BLaER1 (cell line): ENCODE measurements around the gene RNU1-3.
"Not testable (repeated sequence)": the region's sequence is repeated elsewhere in the genome, so short reads cannot be mapped to it uniquely, and the experiment has no call there.

Experiments
- H3K27ac ChIP-seq: shearing (Covaris generic); formaldehyde crosslinking; 2 replicates; pipeline ENCODE4 v1.8.1; 2022
- H3K27me3 ChIP-seq: shearing (Covaris generic); formaldehyde crosslinking; 2 replicates; pipeline ENCODE4 v1.8.1; 2022
- H3K36me3 ChIP-seq: shearing (Covaris generic); formaldehyde crosslinking; 2 replicates; pipeline ENCODE4 v1.8.1; 2022
- H3K4me1 ChIP-seq: shearing (Covaris generic); formaldehyde crosslinking; 2 replicates; pipeline ENCODE4 v1.8.1; 2022
- H3K4me2 ChIP-seq: shearing (Covaris generic); formaldehyde crosslinking; 2 replicates; pipeline ENCODE4 v1.8.1; 2022
- H3K4me3 ChIP-seq: shearing (Covaris generic); formaldehyde crosslinking; 2 replicates; pipeline ENCODE4 v1.8.1; 2022
- H3K9ac ChIP-seq: shearing (Covaris generic); formaldehyde crosslinking; 2 replicates; pipeline ENCODE4 v1.8.1; 2022
- H3K9me3 ChIP-seq: shearing (Covaris generic); formaldehyde crosslinking; 2 replicates; pipeline ENCODE4 v1.8.1; 2022
- H4K20me1 ChIP-seq: shearing (Covaris generic); formaldehyde crosslinking; 2 replicates; pipeline ENCODE4 v1.8.1; 2022
- Cebpa-rat ChIP-seq: shearing (Covaris generic); IDR thresholded peaks from 2 replicates; pipeline ENCODE4 v1.8.1; 2022

The RNU1-3 gene

GRCh38 chr1:16631248-16632043 is 35.3 kb downstream of the RNU1-3 start:
- Histone ChIP-seq H3K36me3 (peaks cover 80% of the 10 kb centered on the region), H3K4me2 (no peak overlapping the region), H4K20me1 (peaks cover 29% of the 10 kb centered on the region), H3K9me3 (no peaks in the 10 kb centered on the region), H3K27me3 (no peaks in the 10 kb centered on the region), H3K4me3 (no peak overlapping the region), H3K27ac (no peak overlapping the region), H3K9ac (no peak overlapping the region), H3K4me1 (peaks cover 32% of the 10 kb centered on the region)
- TF ChIP-seq Cebpa-rat, result no peak

- peaks cover 29% of the 10 kb centered on the region for H4K20me1 ChIP-seq
- peaks cover 87% of the 10 kb centered on the region for H3K36me3 ChIP-seq
- H3K4me2 ChIP-seq, result no peak overlapping the region
- peaks cover 37% of the 10 kb centered on the region for H3K4me1 ChIP-seq
- no peak overlapping the region for H3K27ac ChIP-seq
- no peak overlapping the region for H3K4me3 ChIP-seq
- no peak for TF ChIP-seq Cebpa-rat
- H3K9me3 ChIP-seq, result no peaks in the 10 kb centered on the region
- no peaks in the 10 kb centered on the region for H3K27me3 ChIP-seq
- H3K9ac ChIP-seq, result no peak overlapping the region
Measured at GRCh38 chr1:16630661-16631247, 36.0 kb downstream of the RNU1-3 start.

GRCh38 chr1:16629916-16630530 is 36.7 kb downstream of the RNU1-3 start:
- not testable (repeated sequence) for H3K9ac ChIP-seq, H3K9me3 ChIP-seq, H3K4me2 ChIP-seq, H3K27me3 ChIP-seq, H3K4me3 ChIP-seq, H3K27ac ChIP-seq
- H3K36me3 ChIP-seq, result peaks cover 91% of the 10 kb centered on the region
- H3K4me1 ChIP-seq, result peaks cover 42% of the 10 kb centered on the region
- H4K20me1 ChIP-seq, result peaks cover 26% of the 10 kb centered on the region

GRCh38 chr1:16628361-16629111 is 38.2 kb downstream of the RNU1-3 start:
- no peak overlapping the region for H3K27ac ChIP-seq
- H3K9ac ChIP-seq, result peak overlapping the region; percentile 30
- no peak for TF ChIP-seq Cebpa-rat
- peak overlapping the region; percentile 63 for H3K4me2 ChIP-seq
- H4K20me1 ChIP-seq, result peaks cover 27% of the 10 kb centered on the region
- no peaks in the 10 kb centered on the region for H3K27me3 ChIP-seq
- no peaks in the 10 kb centered on the region for H3K9me3 ChIP-seq
- no peak overlapping the region for H3K4me3 ChIP-seq
- H3K36me3 ChIP-seq, result peaks cover 87% of the 10 kb centered on the region
- H3K4me1 ChIP-seq, result peaks cover 57% of the 10 kb centered on the region

- 0 out of 2 replicates have a peak overlapping the region, but pooled peaks have one; percentile 4 for H3K27ac ChIP-seq
- H3K9ac ChIP-seq, result 0 out of 2 replicates have a peak overlapping the region, but pooled peaks have one; percentile 7
- peaks cover 26% of the 10 kb centered on the region for H4K20me1 ChIP-seq
- peaks cover 61% of the 10 kb centered on the region for H3K4me1 ChIP-seq
- not testable (repeated sequence) for H3K4me2 ChIP-seq, H3K27me3 ChIP-seq, H3K4me3 ChIP-seq, H3K9me3 ChIP-seq
- H3K36me3 ChIP-seq, result peaks cover 86% of the 10 kb centered on the region
Measured at GRCh38 chr1:16626409-16626983, 40.3 kb downstream of the RNU1-3 start.

- 0 out of 2 replicates have a peak overlapping the region, but pooled peaks have one; percentile 7 for H3K9ac ChIP-seq
- H3K4me1 ChIP-seq, result peaks cover 61% of the 10 kb centered on the region
- peaks cover 31% of the 10 kb centered on the region for H4K20me1 ChIP-seq
- no peaks in the 10 kb centered on the region for H3K27me3 ChIP-seq
- H3K36me3 ChIP-seq, result peaks cover 84% of the 10 kb centered on the region
- H3K4me2 ChIP-seq, result no peak overlapping the region
- peak overlapping the region; percentile 4; the same call in 1 of the 2 replicates for H3K27ac ChIP-seq
- TF ChIP-seq Cebpa-rat, result no peak
- no peak overlapping the region for H3K4me3 ChIP-seq
- no peaks in the 10 kb centered on the region for H3K9me3 ChIP-seq
Measured at GRCh38 chr1:16625497-16626408, 41.0 kb downstream of the RNU1-3 start.

GRCh38 chr1:16623812-16624719 is 42.7 kb downstream of the RNU1-3 start:
- peaks cover 77% of the 10 kb centered on the region for H3K36me3 ChIP-seq
- H3K4me2 ChIP-seq, result peak overlapping the region; percentile 59
- H4K20me1 ChIP-seq, result peaks cover 31% of the 10 kb centered on the region
- peak overlapping the region; percentile 55 for H3K9ac ChIP-seq
- peak overlapping the region; percentile 73 for H3K27ac ChIP-seq
- H3K4me3 ChIP-seq, H3K27me3 ChIP-seq, H3K9me3 ChIP-seq: not testable (repeated sequence)
- peaks cover 53% of the 10 kb centered on the region for H3K4me1 ChIP-seq

- not testable (repeated sequence) for H3K4me3 ChIP-seq, H3K27me3 ChIP-seq, H3K9me3 ChIP-seq
- peak overlapping the region; percentile 55; the same call in 1 of the 2 replicates for H3K9ac ChIP-seq
- peaks cover 31% of the 10 kb centered on the region for H4K20me1 ChIP-seq
- peaks cover 75% of the 10 kb centered on the region for H3K36me3 ChIP-seq
- peak overlapping the region; percentile 59 for H3K4me2 ChIP-seq
- peaks cover 46% of the 10 kb centered on the region for H3K4me1 ChIP-seq
- H3K27ac ChIP-seq, result peak overlapping the region; percentile 73
Measured at GRCh38 chr1:16623337-16623736, 43.4 kb downstream of the RNU1-3 start.
